Urothelium cell line (cell line): ENCODE results near the gene CACNA1A.

ENCODE experiments used
- DNase-seq: peaks from one replicate; pipeline ENCODE4 v3.0.0; 2011; ENCODE audit warnings: low spot score, mixed read lengths
- FAIRE-seq: peaks from 2 replicates; lab custom pipeline; 2011; peaks lifted over from hg19 to GRCh38; lab: Jason Lieb, UNC

Gene CACNA1A

GRCh38 chr19:13240312-13241022, 265.8 kb downstream of the CACNA1A start:
- FAIRE-seq: peak; percentile 85
- DNase-seq: no peak

GRCh38 chr19:13238891-13239534, 267.3 kb downstream of the CACNA1A start:
- no peak for FAIRE-seq
- DNase-seq: no peak

GRCh38 chr19:13234518-13234917, 271.8 kb downstream of the CACNA1A start:
- no peak for FAIRE-seq
- DNase-seq: no peak

- no peak for DNase-seq
- no peak for FAIRE-seq
Observed at GRCh38 chr19:13231663-13232062, 274.6 kb downstream of the CACNA1A start.

GRCh38 chr19:13229246-13229645, 277.0 kb downstream of the CACNA1A start:
- DNase-seq: no peak
- no peak for FAIRE-seq

GRCh38 chr19:13228561-13228960, 277.7 kb downstream of the CACNA1A start:
- DNase-seq (no peak), FAIRE-seq (no peak)

- no peak for FAIRE-seq
- DNase-seq: no peak
Observed at GRCh38 chr19:13226983-13227382, 279.3 kb downstream of the CACNA1A start.

- FAIRE-seq (no peak), DNase-seq (no peak)
Observed at GRCh38 chr19:13225973-13226865, 280.1 kb downstream of the CACNA1A start.

- DNase-seq (no peak), FAIRE-seq (no peak)
Observed at GRCh38 chr19:13225085-13225484, 281.2 kb downstream of the CACNA1A start.

GRCh38 chr19:13220847-13221246, 285.4 kb downstream of the CACNA1A start:
- DNase-seq (no peak), FAIRE-seq (no peak)

- DNase-seq (no peak), FAIRE-seq (no peak)
Observed at GRCh38 chr19:13215572-13216380, 290.5 kb downstream of the CACNA1A start.

GRCh38 chr19:13214036-13214730, 292.1 kb downstream of the CACNA1A start:
- FAIRE-seq (no peak), DNase-seq (no peak)

- no peak for FAIRE-seq
- peak; percentile 27 for DNase-seq
Observed at GRCh38 chr19:13212759-13213330, 293.4 kb downstream of the CACNA1A start.

GRCh38 chr19:13211426-13212308, 294.6 kb downstream of the CACNA1A start:
- FAIRE-seq: no peak
- DNase-seq: no peak

- DNase-seq: no peak
- FAIRE-seq: no peak
Observed at GRCh38 chr19:13210941-13211340, 295.3 kb downstream of the CACNA1A start.

GRCh38 chr19:13210339-13210775, 295.9 kb downstream of the CACNA1A start:
- DNase-seq (no peak), FAIRE-seq (no peak)

- DNase-seq: no peak
- FAIRE-seq: no peak
Observed at GRCh38 chr19:13209484-13210338, 296.6 kb downstream of the CACNA1A start.
